ENCODE data around the gene KDM4C.

- TF ChIP-seq CTCF (IDR thresholded peaks at IDR 0.05) (no peak), POLR2A (IDR thresholded peaks at IDR 0.05) (no peak)
Measured at GRCh38 chr9:6917162-6917561, 159.4 kb downstream of the KDM4C start.

All from thyroid gland (tissue), 4 donors.